Measurements from ENCODE around the gene NEDD1.

Gene NEDD1

DNA sequence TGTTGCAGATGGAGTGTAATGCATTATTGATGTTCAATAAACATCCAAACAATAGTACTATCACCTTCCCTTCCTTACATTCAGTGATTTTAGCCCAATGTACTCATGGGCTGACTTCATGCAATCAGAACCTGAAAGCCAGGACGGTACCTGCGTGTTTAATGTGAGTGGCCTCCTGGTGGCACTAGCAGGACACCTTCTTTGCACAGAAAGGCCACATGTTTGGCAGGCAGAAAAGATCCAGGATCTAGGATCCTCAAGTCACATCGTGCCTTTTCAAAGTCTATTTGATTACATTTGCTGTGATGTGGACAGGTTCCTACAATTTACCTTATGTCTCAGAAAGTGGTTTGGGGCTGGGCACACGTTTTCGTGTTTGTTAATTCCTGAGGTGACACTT is 82.9 kb downstream of the NEDD1 start:
- Histone ChIP-seq H3K36me3 (ENCODE audit: insufficient read depth, low read length) (no peaks in the 10 kb centered on the region), H3K9ac (ENCODE audit: low read depth, low read length, poor library complexity, severe bottlenecking) (no peak overlapping the region), H3F3A (ENCODE audit: low read depth) (no peaks in the 10 kb centered on the region), H4K20me1 (ENCODE audit: insufficient read depth, low read length, poor library complexity, severe bottlenecking) (no peaks in the 10 kb centered on the region), H3K4me1 (ENCODE audit: insufficient read depth, low read length, poor library complexity, severe bottlenecking) (no peaks in the 10 kb centered on the region), H3K27me3 (ENCODE audit: insufficient read depth, low read length, poor library complexity, severe bottlenecking) (no peaks in the 10 kb centered on the region), H3K4me2 (ENCODE audit: low read depth, low read length, poor library complexity, severe bottlenecking) (no peak overlapping the region), H2AFZ (ENCODE audit: low read length) (peak overlapping the region; percentile 22; the same call in 1 of the 2 replicates), H3K4me3 (ENCODE audit: low read length, poor library complexity, severe bottlenecking) (no peak overlapping the region), H3K9me3 (ENCODE audit: insufficient read depth, low read depth, low read length) (no peaks in the 10 kb centered on the region), H3K79me2 (ENCODE audit: insufficient read depth, low read length) (no peaks in the 10 kb centered on the region), H3K9me2 (replicated peaks; ENCODE audit: low read depth, low read length) (no peaks in the 10 kb centered on the region)
- TF ChIP-seq, protein P1, sequence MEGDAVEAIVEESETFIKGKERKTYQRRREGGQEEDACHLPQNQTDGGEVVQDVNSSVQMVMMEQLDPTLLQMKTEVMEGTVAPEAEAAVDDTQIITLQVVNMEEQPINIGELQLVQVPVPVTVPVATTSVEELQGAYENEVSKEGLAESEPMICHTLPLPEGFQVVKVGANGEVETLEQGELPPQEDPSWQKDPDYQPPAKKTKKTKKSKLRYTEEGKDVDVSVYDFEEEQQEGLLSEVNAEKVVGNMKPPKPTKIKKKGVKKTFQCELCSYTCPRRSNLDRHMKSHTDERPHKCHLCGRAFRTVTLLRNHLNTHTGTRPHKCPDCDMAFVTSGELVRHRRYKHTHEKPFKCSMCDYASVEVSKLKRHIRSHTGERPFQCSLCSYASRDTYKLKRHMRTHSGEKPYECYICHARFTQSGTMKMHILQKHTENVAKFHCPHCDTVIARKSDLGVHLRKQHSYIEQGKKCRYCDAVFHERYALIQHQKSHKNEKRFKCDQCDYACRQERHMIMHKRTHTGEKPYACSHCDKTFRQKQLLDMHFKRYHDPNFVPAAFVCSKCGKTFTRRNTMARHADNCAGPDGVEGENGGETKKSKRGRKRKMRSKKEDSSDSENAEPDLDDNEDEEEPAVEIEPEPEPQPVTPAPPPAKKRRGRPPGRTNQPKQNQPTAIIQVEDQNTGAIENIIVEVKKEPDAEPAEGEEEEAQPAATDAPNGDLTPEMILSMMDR (conservative IDR thresholded peaks at IDR 0.05; ENCODE audit: low read length): peak; percentile 72
- no peak for TF ChIP-seq EZH2phosphoT487 (IDR thresholded peaks at IDR 0.05; ENCODE audit: borderline replicate concordance)

DNA sequence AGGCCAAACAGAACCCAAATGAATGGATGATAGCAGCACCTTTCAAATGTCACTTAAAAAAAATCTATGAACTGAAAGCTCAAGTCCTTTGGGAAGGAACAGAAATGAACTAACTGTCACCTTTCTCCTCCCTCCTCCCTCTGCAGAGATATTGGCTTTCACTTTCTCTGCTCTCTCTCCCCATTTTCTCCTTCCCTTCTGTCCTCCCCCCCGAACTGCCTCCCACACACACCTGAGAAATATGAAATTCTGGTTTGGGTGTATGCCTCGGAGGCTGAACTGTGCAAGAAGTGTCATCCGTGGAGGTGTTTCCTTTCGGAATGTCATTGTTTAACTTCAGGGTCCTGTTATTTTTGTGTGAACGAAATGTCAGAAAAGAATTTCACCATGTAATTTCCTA is 87.8 kb downstream of the NEDD1 start:
- Histone ChIP-seq H3K36me3 (ENCODE audit: insufficient read depth, low read length) (no peaks in the 10 kb centered on the region), H3K9me3 (ENCODE audit: insufficient read depth, low read depth, low read length) (no peaks in the 10 kb centered on the region), H3K4me1 (ENCODE audit: insufficient read depth, low read length, poor library complexity, severe bottlenecking) (no peaks in the 10 kb centered on the region), H3K4me2 (ENCODE audit: low read depth, low read length, poor library complexity, severe bottlenecking) (no peak overlapping the region), H4K20me1 (ENCODE audit: insufficient read depth, low read length, poor library complexity, severe bottlenecking) (no peaks in the 10 kb centered on the region), H3F3A (ENCODE audit: low read depth) (no peaks in the 10 kb centered on the region), H3K4me3 (ENCODE audit: low read length, poor library complexity, severe bottlenecking) (no peak overlapping the region), H3K9me2 (replicated peaks; ENCODE audit: low read depth, low read length) (0 out of 2 replicates have a peak, but pooled peaks cover 5% of the 10 kb centered on the region), H3K79me2 (ENCODE audit: insufficient read depth, low read length) (no peaks in the 10 kb centered on the region), H3K27me3 (ENCODE audit: insufficient read depth, low read length, poor library complexity, severe bottlenecking) (no peaks in the 10 kb centered on the region), H2AFZ (ENCODE audit: low read length) (0 out of 2 replicates have a peak overlapping the region, but pooled peaks have one; percentile 15), H3K9ac (ENCODE audit: low read depth, low read length, poor library complexity, severe bottlenecking) (no peak overlapping the region)
- TF ChIP-seq EZH2phosphoT487 (IDR thresholded peaks at IDR 0.05; ENCODE audit: borderline replicate concordance): no peak
- TF ChIP-seq, protein P1 (conservative IDR thresholded peaks at IDR 0.05; ENCODE audit: low read length): no peak

DNA sequence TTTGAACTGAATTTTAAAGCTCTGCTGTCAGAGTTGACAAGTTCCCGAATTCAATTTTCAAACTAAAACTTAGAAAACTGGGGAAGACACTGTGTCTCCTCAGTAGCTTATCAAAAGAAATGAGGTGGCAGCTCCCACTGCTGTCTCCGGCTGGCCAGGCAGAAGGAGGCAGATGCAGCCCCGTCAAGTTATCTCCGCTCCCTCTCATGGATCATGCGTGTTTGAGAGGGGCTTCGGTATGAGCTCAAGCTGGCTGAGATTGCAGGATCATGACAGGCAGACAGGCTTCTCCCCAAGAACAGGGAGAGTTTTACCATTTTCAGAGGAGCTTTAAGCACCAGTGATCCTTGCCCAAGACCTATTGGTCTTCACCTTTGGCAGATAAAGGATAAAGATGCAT is 88.8 kb downstream of the NEDD1 start:
- TF ChIP-seq, protein P1 (conservative IDR thresholded peaks at IDR 0.05; ENCODE audit: low read length): no peak
- no peak for TF ChIP-seq EZH2phosphoT487 (IDR thresholded peaks at IDR 0.05; ENCODE audit: borderline replicate concordance)
- Histone ChIP-seq H3K9me2 (replicated peaks; ENCODE audit: low read depth, low read length) (0 out of 2 replicates have a peak, but pooled peaks cover 5% of the 10 kb centered on the region), H3K36me3 (ENCODE audit: insufficient read depth, low read length) (no peaks in the 10 kb centered on the region), H3K79me2 (ENCODE audit: insufficient read depth, low read length) (no peaks in the 10 kb centered on the region), H3K9ac (ENCODE audit: low read depth, low read length, poor library complexity, severe bottlenecking) (no peak overlapping the region), H3K4me2 (ENCODE audit: low read depth, low read length, poor library complexity, severe bottlenecking) (no peak overlapping the region), H3F3A (ENCODE audit: low read depth) (no peaks in the 10 kb centered on the region), H3K4me1 (ENCODE audit: insufficient read depth, low read length, poor library complexity, severe bottlenecking) (no peaks in the 10 kb centered on the region), H2AFZ (ENCODE audit: low read length) (no peak overlapping the region), H3K4me3 (ENCODE audit: low read length, poor library complexity, severe bottlenecking) (no peak overlapping the region), H3K27me3 (ENCODE audit: insufficient read depth, low read length, poor library complexity, severe bottlenecking) (no peaks in the 10 kb centered on the region), H3K9me3 (ENCODE audit: insufficient read depth, low read depth, low read length) (no peaks in the 10 kb centered on the region), H4K20me1 (ENCODE audit: insufficient read depth, low read length, poor library complexity, severe bottlenecking) (no peaks in the 10 kb centered on the region)

All from Loucy (cell line).